HG02610 (cell line): ENCODE results near the gene SLC2A11.
"Not testable (repeated sequence)": the region's sequence is repeated elsewhere in the genome, so short reads cannot be mapped to it uniquely, and the experiment has no call there.

Experiments
- ATAC-seq: cut with Tn5 transposase; IDR thresholded peaks from one replicate; pipeline ENCODE4 v1.9.1; 2021; ENCODE audit warnings: mild to moderate bottlenecking, moderate library complexity; ENCODE audit not compliant: unreplicated experiment

The SLC2A11 gene

GRCh38 chr22:23846081-23846469 is 11.6 kb upstream of the SLC2A11 start:
- no peak for ATAC-seq

GRCh38 chr22:23847310-23847920 is 10.3 kb upstream of the SLC2A11 start:
- no peak for ATAC-seq

- ATAC-seq, result no peak
Measured at GRCh38 chr22:23847991-23848864, 9.4 kb upstream of the SLC2A11 start.

GRCh38 chr22:23849009-23850006 is 8.4 kb upstream of the SLC2A11 start:
- ATAC-seq, result no peak

GRCh38 chr22:23850136-23850611 is 7.5 kb upstream of the SLC2A11 start:
- no peak for ATAC-seq

GRCh38 chr22:23856721-23857605 is 712 bp upstream of the SLC2A11 start:
- ATAC-seq, result peak; percentile 34

GRCh38 chr22:23858484-23858815 is 775 bp downstream of the SLC2A11 start:
- no peak for ATAC-seq

GRCh38 chr22:23859201-23859600 is 1.5 kb downstream of the SLC2A11 start:
- ATAC-seq, result no peak

GRCh38 chr22:23860187-23860586 is 2.5 kb downstream of the SLC2A11 start:
- ATAC-seq, result not testable (repeated sequence)

- no peak for ATAC-seq
Measured at GRCh38 chr22:23862103-23862502, 4.4 kb downstream of the SLC2A11 start.

GRCh38 chr22:23864499-23865154 is 7.0 kb downstream of the SLC2A11 start:
- ATAC-seq, result not testable (repeated sequence)

- no peak for ATAC-seq
Measured at GRCh38 chr22:23868580-23868979, 10.9 kb downstream of the SLC2A11 start.

- ATAC-seq, result no peak
Measured at GRCh38 chr22:23874871-23875270, 17.2 kb downstream of the SLC2A11 start.

- no peak for ATAC-seq
Measured at GRCh38 chr22:23875801-23876200, 18.1 kb downstream of the SLC2A11 start.

GRCh38 chr22:23877566-23877965 is 19.9 kb downstream of the SLC2A11 start:
- no peak for ATAC-seq

GRCh38 chr22:23878219-23878618 is 20.5 kb downstream of the SLC2A11 start:
- no peak for ATAC-seq

- ATAC-seq, result no peak
Measured at GRCh38 chr22:23882370-23882769, 24.7 kb downstream of the SLC2A11 start.

- no peak for ATAC-seq
Measured at GRCh38 chr22:23883658-23884057, 26.0 kb downstream of the SLC2A11 start.

GRCh38 chr22:23884140-23884539 is 26.5 kb downstream of the SLC2A11 start:
- no peak for ATAC-seq
